ENCODE measurements around the gene SOS2.

SOS2 gene

GRCh38 chr14:50231475-50232275, at the start of gene SOS2:
Gene SOS2, minus strand, starts transcription at chr14:50231578. Its CDS starts 295 bp downstream, at chr14:50231283.
- DNase-seq (ENCODE audit: low spot score) = peak; percentile 86

- peak; percentile 2 for DNase-seq (ENCODE audit: low spot score)
Measured at GRCh38 chr14:50272498-50272897, 41.1 kb upstream of the SOS2 start.

DNA sequence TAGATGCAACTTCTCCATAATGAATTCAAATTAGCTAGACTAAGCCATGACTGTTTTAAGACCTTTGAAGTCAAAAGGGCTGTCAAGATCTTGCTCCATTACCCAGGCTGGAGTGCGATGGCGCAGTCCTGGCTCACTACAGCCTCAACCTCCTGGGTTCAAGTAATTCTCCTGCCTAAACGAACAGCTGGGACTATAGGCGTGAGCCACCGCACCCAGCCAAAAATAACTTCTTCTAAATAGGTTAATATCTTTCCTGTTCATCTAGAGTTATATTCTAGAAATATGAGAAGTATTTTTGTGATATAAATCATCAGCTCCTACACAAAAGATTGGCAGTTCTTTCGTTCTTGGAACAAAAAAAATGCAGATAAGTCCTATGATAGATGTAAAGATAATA, 39.6 kb upstream of the SOS2 start:
- DNase-seq (ENCODE audit: low spot score) = no peak

DNA sequence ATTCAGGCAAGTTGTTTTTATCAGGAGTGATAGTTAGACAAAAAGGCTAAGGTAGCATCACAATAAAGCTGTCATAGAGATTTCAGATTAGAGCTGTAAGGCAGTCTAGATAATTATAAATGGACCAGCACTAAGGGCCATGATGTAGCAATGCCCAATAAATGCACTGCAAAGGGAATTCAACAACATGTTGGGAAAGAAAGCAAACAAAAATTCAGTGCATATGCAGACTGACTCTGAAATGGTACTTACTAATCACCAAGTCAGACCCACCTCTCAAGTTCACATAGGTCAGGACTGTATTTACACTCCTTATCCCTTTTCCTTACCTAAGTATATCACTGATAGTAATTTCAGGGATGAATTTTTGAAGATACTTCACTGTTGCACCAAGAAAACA, 33.7 kb upstream of the SOS2 start:
- DNase-seq (ENCODE audit: low spot score) = no peak

GRCh38 chr14:50263321-50263720, 31.9 kb upstream of the SOS2 start:
- no peak for DNase-seq (ENCODE audit: low spot score)

DNA sequence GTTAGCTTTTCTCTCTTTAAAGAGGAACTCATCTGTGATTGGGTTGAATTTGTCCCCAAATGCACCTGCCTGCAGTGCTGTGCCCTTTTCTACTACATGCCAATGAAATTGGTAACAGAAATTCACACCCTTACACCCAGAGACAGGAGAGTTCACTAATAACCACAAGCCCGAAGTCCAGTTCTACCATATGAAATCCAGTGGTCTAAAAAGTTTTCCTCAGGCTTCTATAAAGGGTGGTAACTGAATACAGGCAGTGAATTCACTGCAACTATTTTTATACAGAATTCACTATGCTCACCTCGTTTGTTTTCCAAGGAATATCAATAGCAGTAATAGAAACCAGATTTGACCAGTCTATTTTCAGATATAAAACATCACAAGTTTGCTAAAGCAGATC, 31.5 kb upstream of the SOS2 start:
- DNase-seq (ENCODE audit: low spot score) = no peak

DNA sequence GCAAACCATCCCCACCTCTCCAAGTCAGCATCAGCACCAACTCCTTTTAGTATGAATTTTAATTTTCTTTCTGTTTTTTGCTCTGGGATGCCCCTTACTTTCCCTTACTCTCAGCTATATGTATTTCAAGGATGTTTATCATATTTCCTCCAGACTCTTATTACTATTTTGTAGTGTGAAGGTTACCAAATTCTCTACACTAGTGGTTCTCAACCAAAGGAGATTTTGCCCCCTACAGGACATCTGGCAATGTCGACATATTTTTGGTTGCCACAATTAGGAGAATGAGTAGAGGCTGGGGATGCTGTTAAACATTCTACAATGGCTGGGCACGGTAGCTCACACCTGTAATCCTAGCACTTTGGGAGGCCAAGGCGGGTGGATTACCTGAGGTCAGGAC, 29.1 kb upstream of the SOS2 start:
- peak; percentile 31 for DNase-seq (ENCODE audit: low spot score)

DNA sequence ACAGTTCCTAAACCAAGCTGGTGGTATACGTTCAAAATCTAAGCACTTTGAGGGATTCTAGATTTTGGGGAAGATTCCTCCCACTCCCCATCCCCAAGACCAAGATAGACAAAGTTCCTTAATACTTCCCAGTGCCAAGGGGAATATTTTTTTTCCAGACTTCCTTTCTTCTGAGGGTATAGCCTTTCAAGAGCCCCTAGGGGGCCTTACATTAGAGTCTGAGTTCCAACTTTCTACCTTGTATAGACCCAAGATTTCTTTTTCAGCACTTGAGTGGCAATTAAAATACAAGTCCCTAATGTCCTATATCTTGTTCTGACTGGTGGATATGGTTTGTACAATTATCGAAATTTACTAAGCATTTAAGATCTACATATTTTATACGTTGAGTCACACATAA, 28.7 kb upstream of the SOS2 start:
- DNase-seq (ENCODE audit: low spot score) = no peak

DNA sequence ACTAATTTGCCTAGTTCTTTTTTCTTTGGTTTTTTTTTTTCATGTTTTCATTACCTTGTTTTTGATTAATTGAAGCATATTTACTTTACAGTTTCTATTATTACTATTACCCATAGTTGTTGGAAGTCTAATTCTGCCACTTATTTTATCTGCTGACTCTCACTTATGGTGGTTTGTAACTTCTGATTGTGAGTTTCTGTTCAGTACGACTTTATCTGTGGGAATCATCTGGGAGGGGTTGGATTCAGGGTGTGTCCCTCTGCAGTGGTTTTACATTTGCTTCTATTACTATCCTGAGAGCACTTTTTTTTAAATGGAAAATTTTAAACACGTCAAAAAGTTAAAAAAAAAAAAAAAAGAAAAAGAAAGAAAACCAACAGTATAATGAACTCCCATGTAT, 26.4 kb upstream of the SOS2 start:
- no peak for DNase-seq (ENCODE audit: low spot score)

GRCh38 chr14:50254248-50254647, 22.9 kb upstream of the SOS2 start:
- no peak for DNase-seq (ENCODE audit: low spot score)

- no peak for DNase-seq (ENCODE audit: low spot score)
Measured at GRCh38 chr14:50249136-50249775, 17.9 kb upstream of the SOS2 start.

DNA sequence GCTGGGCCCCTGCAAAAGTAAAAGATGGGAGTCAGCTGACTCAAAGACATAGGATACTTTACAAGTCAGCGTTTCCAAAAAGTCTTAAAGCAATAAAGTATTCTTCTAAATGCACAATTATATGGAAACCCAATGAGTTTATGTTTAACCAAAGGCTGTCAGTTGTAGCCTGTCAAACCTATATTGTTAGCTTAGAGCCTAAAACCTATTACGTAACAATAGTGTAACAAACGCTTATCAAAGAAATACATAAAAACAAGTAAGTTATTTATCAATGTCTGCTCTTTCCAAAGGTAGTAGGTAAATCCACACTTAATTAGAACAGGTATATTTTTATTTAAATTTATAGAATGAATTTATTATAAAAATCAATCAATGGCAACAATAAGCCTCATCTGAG, 15.9 kb upstream of the SOS2 start:
- DNase-seq (ENCODE audit: low spot score) = no peak

DNA sequence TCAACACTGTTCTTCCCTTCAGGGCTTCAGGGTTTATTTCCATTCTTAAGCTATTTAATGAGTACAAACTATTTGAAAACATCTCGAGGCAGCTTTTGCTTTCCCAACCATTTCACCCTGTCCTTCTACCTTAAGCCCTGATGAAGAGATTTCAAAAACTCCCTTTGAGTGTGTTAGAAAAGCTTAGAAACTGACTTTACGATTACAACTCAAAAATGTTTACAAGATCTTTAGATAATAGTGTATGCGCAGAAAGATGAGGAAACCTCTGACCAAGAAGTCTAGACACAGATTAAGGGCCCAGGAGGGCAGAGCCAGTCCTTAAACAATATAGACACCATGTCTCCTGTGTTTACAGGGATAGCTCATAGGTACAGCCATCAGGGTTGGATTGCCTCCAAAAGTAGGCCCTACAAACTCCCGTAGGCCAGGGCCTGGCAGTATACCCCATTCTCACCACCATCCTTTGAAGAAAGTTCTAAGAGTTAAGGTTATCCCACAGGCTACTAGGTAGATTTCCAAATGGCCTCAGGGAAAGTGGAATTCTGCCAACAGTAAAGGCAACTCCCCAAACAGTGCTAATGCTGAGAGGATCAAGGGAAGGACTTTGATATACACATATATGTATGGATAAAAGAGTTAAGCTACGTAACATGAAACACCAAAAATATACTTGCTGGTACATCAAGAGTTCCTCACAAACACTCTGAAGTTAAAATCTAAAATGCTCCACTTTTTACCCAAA, 11.4 kb upstream of the SOS2 start:
- no peak for DNase-seq (ENCODE audit: low spot score)

DNA sequence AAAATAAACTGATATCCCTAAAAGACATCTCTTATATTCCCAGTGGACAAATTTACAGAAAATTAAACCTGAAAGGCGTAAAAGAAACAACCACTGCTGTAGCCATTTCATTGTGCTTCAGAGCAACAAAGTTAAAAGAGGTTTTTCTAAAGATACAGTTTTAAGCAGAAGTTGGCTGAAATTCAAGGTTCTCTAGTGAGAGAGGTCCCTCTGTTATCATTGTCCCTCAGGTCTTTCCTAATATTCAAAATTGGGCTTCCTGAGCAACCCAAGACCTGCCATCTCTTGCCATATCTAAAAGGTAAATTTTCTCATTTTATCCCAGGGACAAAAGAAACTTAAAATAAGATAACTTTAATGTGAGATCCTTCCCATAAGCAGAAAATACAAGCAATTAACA, 10.7 kb upstream of the SOS2 start:
- no peak for DNase-seq (ENCODE audit: low spot score)

DNA sequence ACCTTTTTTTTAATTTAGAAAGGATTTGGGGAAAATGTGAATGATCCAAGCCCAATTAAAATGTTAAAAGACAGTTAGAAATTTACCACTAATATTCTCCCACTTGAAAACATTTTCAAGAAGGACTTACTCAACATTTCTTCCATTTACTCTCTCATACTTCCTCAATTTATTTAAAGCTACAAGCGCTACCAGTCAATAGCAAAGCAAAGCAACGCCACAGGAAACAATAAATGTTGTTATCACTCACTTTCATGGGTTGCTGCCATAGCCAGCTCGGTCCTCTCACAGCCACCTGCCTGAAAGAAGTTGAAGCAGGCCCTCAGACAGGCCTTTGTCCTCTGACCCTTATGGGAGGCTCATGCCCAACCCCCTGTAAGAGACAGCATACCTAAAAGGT, 6.0 kb upstream of the SOS2 start:
- DNase-seq (ENCODE audit: low spot score) = no peak

GRCh38 chr14:50233951-50234250, 2.5 kb upstream of the SOS2 start:
- DNase-seq (ENCODE audit: low spot score) = no peak

GRCh38 chr14:50233166-50233950, 2.0 kb upstream of the SOS2 start:
- DNase-seq (ENCODE audit: low spot score) = no peak

DNA sequence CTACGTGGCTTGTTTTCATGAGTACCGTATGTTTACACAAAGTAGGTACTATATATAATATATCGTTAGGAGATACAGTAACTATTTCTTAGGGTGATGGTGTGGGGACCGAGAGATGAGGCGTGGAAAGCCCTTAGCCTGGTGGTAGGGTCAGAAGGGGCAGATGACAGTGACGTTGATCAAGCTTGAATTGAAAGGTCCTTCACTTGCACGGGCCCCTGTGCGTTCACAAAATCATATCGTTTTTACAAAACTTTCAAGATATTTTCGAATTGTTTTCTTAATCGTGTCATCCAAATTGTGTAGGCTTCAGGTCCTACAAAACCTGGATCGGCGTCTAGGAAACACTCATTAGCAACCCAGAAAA, 881 bp upstream of the SOS2 start:
- no peak for DNase-seq (ENCODE audit: low spot score)

DNA sequence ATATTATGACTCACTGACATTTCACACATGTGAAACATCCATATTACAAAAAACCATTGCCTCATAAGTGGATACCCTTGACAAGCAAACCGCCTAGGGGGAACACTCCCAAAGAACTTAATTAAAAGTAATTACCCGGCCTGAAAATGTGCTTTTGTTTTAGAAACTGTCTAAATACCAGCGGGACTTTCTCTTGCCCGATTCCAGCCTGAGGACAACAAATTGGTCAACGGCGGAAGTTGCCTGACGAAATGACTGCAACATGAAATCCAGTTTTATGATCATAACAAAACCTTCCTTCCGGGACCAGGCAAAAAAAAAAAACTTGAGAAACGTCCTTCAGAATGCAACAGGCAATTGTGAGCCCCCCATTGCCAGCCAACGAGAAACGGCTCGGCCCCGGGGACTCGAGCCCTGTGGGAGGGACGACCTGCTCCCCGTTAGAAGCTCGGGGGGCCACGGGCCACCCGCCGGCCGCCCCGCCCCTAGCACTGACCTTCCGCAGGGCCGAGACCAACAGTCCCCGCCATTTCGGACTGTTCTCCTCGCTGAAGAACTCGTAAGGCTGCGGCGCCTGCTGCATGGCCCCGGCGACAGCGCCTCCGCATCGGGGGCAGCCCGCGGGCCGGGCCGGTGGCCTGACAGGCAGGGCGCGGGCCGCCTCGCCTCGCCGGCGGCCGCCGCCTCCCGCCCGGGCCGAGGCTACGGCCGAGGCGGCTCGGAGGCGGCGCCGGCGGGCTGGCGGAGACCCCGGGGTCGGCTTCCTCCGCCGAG, 490 bp downstream of the SOS2 start:
- DNase-seq (ENCODE audit: low spot score) = peak; percentile 51

- DNase-seq (ENCODE audit: low spot score) = no peak
Measured at GRCh38 chr14:50230401-50230700, 1.0 kb downstream of the SOS2 start.

DNA sequence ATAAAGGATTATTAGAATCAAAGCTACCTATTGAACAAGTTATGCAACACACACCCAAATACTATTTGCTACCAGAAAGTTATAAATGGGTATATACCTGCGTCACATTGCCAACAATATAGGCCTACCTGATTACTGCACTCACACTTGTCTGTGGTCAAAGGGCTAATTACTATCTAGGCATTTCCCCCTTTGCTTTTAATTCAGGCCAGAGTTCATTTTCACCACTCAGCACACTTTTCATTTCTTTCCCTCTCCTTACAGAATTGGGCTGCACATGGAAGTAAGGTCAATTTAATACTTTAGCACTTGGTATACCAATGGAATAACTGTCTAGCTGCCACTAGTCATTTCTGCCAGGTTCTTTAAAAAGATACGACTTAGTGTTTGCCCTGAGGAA, 1.7 kb downstream of the SOS2 start:
- no peak for DNase-seq (ENCODE audit: low spot score)

GRCh38 chr14:50228313-50228712, 3.1 kb downstream of the SOS2 start:
- no peak for DNase-seq (ENCODE audit: low spot score)

All from kidney tubule cell (primary cell).